Measurements from ENCODE around the gene USP15.

- TF ChIP-seq CTCF (IDR thresholded peaks at IDR 0.05; ENCODE audit: low read depth, low read length) (no peak), EZH2phosphoT487 (IDR thresholded peaks at IDR 0.05; ENCODE audit: low read depth) (no peak)
Observed at GRCh38 chr12:62290846-62291245, 30.6 kb downstream of the USP15 start.

All from OCI-LY3 (cell line).